HepG2 (cell line): ENCODE measurements around the gene PHACTR1. TPM values are rescaled to one million over a fixed set of nuclear protein-coding genes. Genes with fewer than 3 reads are reported as not detected.

Experiments
- CREBL2 ChIP-seq: sonication (generic); formaldehyde crosslinking; IDR thresholded peaks from 2 replicates; pipeline ENCODE4 v1.8.1; 2023; ENCODE audit warnings: missing genetic modification reagents, mild to moderate bottlenecking, borderline replicate concordance
- ELF3 ChIP-seq: IDR thresholded peaks from 2 replicates; pipeline ENCODE4 v1.6.1; 2016; ENCODE audit warnings: missing genetic modification reagents, missing compliant biosample characterization
- GPN1 ChIP-seq: sonication (generic); formaldehyde crosslinking; IDR thresholded peaks from 2 replicates; pipeline ENCODE4 v1.5.1; 2020; ENCODE audit warnings: missing genetic modification reagents, borderline replicate concordance
- JUNB ChIP-seq: sonication (generic); formaldehyde crosslinking; IDR thresholded peaks from 2 replicates; pipeline ENCODE4 v1.8.0; 2022; ENCODE audit warnings: missing genetic modification reagents, mild to moderate bottlenecking, borderline replicate concordance
- NCOA2 ChIP-seq: sonication (generic); formaldehyde crosslinking; IDR thresholded peaks from 2 replicates; pipeline ENCODE4 v1.8.0; 2022; ENCODE audit warnings: inconsistent platforms
- NR2F1 ChIP-seq, 2 experiments: fragments of 450-650 bp in 1 of 2; formaldehyde crosslinking in 1 of 2; IDR thresholded peaks; 2 replicates each; pipeline versions ENCODE4 v1.5.0 to v1.6.1; 2016 to 2020; ENCODE audit warnings: mild to moderate bottlenecking in 1 of 2, missing compliant biosample characterization in 1 of 2, missing genetic modification reagents in 1 of 2, moderate library complexity in 1 of 2
- PBX3 ChIP-seq: sonication (generic); formaldehyde crosslinking; IDR thresholded peaks from 2 replicates; pipeline ENCODE4 v1.8.1; 2023; ENCODE audit warnings: missing genetic modification reagents, inconsistent platforms, borderline replicate concordance
- PHF5A ChIP-seq: IDR thresholded peaks from one replicate; pipeline ENCODE4 v1.6.1; 2018; ENCODE audit warnings: low read depth, missing genetic modification reagents; ENCODE audit not compliant: unreplicated experiment
- RAD51 ChIP-seq: fragments of 450-650 bp; IDR thresholded peaks from 2 replicates; pipeline ENCODE4 v1.6.1; 2016; ENCODE audit warnings: borderline replicate concordance
- SKI ChIP-seq: fragments of 450-650 bp; IDR thresholded peaks from one replicate; pipeline ENCODE4 v1.6.1; 2018; ENCODE audit warnings: mild to moderate bottlenecking; ENCODE audit not compliant: partially characterized antibody
- SNAPC2 ChIP-seq: sonication (generic); formaldehyde crosslinking; IDR thresholded peaks from 2 replicates; pipeline ENCODE4 v1.8.1; 2022; ENCODE audit warnings: mild to moderate bottlenecking, missing genetic modification reagents
- TEF ChIP-seq: sonication (generic); formaldehyde crosslinking; IDR thresholded peaks from 2 replicates; pipeline ENCODE4 v1.5.0; 2020; ENCODE audit warnings: missing genetic modification reagents
- TMF1 ChIP-seq: sonication (generic); formaldehyde crosslinking; IDR thresholded peaks from 2 replicates; pipeline ENCODE4 v1.8.1; 2022; ENCODE audit warnings: low read depth, missing genetic modification reagents
- ZBTB26 ChIP-seq: IDR thresholded peaks from 2 replicates; pipeline ENCODE4 v1.6.1; 2016; ENCODE audit warnings: missing compliant biosample characterization, missing genetic modification reagents, borderline replicate concordance
- ZBTB33 ChIP-seq: sonication (generic); formaldehyde crosslinking; IDR thresholded peaks from 2 replicates; pipeline ENCODE4 v1.4.0; 2020; ENCODE audit warnings: missing genetic modification reagents
- ZNF143 ChIP-seq: sonication (generic); formaldehyde crosslinking; IDR thresholded peaks from 2 replicates; pipeline ENCODE4 v1.4.0; 2020; ENCODE audit warnings: missing genetic modification reagents
- ZNF782 ChIP-seq: sonication (generic); formaldehyde crosslinking; IDR thresholded peaks from 2 replicates; pipeline ENCODE4 v1.4.0; 2020; ENCODE audit warnings: missing genetic modification reagents, mild to moderate bottlenecking, borderline replicate concordance
- ZUFSP ChIP-seq: sonication (generic); formaldehyde crosslinking; IDR thresholded peaks from 2 replicates; pipeline ENCODE4 v1.9.0; 2021; ENCODE audit warnings: missing genetic modification reagents, mild to moderate bottlenecking, borderline replicate concordance
- polyA plus RNA-seq, 8 experiments: library from polyadenylated mRNA; depleted of rRNA in 3 of 8; stranded (reverse) in 7 of 8; unstranded in 1 of 8; fragments of >200 nt; fragmentation: Illumina TruSeq in 4 of 8; extraction: Trizol in 4 of 8; gene quantifications; 2 replicates each; pipeline versions ENCODE4 v1.2.1 to v1.2.3, GENCODE V29; 2011 to 2016; ENCODE audit warnings: low read depth in 4 of 8, missing spikeins in 1 of 8, mixed read lengths in 1 of 8; ENCODE audit not compliant: insufficient read depth in 1 of 8
- total RNA-seq, 5 experiments: library from RNA; depleted of rRNA; stranded (reverse); fragments of >200 nt; fragmentation: Illumina TruSeq; extraction: Trizol; gene quantifications; 2 replicates each; pipeline ENCODE4 v1.2.3, GENCODE V29; 2016; ENCODE audit warnings: low read depth in 1 of 5
- TF ChIP-seq, protein P1 (sequence below): sonication (generic); formaldehyde crosslinking; IDR thresholded peaks from 2 replicates; pipeline ENCODE4 v1.5.0; 2020; ENCODE audit warnings: missing genetic modification reagents

PHACTR1 gene
- total and polyA plus RNA-seq, 2 of the 13 experiments (the other 11 are each of a cell fraction or from before 2014, with no cell fraction given): 0.09 TPM; not detected in 1

- TF ChIP-seq CREBL2 (CRISPR knock-in tag) (peak; percentile 37; the same call in 1 of the 2 replicates), RAD51 (no peak), SNAPC2 (CRISPR knock-in tag) (peak; percentile 66; the same call in 1 of the 2 replicates), SKI (peak; percentile 79), ZNF143 (CRISPR knock-in tag) (no peak), NR2F1 (CRISPR knock-in tag; IDR thresholded peaks at IDR 0.05) (no peak), PBX3 (CRISPR knock-in tag) (no peak), JUNB (CRISPR knock-in tag) (no peak), PHF5A (CRISPR knock-in tag) (peak; percentile 37), ZBTB33 (CRISPR knock-in tag) (peak; percentile 53; the same call in 1 of the 2 replicates), ZNF782 (CRISPR knock-in tag) (no peak), TMF1 (CRISPR knock-in tag) (0 out of 2 replicates have a peak, but pooled peaks have one; percentile 75), TEF (CRISPR knock-in tag) (0 out of 2 replicates have a peak, but pooled peaks have one; percentile 33), ELF3 (CRISPR knock-in tag) (peak; percentile 86), NCOA2 (CRISPR knock-in tag) (no peak; the same call in 1 of the 2 replicates), ZUFSP (CRISPR knock-in tag) (no peak), ZBTB26 (no peak), GPN1 (CRISPR knock-in tag) (no peak)
- TF ChIP-seq, protein P1, sequence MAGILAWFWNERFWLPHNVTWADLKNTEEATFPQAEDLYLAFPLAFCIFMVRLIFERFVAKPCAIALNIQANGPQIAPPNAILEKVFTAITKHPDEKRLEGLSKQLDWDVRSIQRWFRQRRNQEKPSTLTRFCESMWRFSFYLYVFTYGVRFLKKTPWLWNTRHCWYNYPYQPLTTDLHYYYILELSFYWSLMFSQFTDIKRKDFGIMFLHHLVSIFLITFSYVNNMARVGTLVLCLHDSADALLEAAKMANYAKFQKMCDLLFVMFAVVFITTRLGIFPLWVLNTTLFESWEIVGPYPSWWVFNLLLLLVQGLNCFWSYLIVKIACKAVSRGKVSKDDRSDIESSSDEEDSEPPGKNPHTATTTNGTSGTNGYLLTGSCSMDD (CRISPR knock-in tag): no peak
Measured at GRCh38 chr6:13328076-13328874, 611.7 kb downstream of the PHACTR1 start, which contains the start of gene TBC1D7 (continued).
